Stimulated activated CD8-positive, alpha-beta memory T cell treated with anti-CD3 and anti-CD28 coated beads, Interleukin-15, amount 100 ng/mL, for 24 hours (primary cell): ENCODE results near the gene WNT7A.

Experiments used
- DNase-seq: peaks from one replicate; pipeline ENCODE4 v3.0.0-alpha.2; 2020; ENCODE audit warnings: low read depth

WNT7A gene

DNA sequence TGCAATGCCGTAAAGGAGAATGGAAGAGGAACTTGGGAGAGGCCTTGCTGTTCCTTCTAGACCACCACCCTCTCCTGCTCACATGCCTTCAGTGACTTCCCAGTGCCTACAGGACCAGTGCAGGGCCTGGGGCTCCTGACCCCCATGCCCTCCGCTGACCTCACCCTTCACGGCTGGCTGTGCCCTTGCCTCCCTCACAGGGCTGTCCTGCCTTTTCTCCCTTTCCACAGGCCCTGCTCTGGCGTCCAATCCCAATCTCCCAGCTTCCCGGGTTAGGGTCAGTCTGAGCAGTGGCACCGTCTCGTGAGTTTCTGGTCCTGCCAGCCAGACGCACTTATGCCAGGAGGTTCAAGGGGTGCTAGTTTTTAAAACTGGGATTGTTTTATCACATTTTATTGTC lies 110.4 kb downstream of the WNT7A start:
- DNase-seq = no peak

DNA sequence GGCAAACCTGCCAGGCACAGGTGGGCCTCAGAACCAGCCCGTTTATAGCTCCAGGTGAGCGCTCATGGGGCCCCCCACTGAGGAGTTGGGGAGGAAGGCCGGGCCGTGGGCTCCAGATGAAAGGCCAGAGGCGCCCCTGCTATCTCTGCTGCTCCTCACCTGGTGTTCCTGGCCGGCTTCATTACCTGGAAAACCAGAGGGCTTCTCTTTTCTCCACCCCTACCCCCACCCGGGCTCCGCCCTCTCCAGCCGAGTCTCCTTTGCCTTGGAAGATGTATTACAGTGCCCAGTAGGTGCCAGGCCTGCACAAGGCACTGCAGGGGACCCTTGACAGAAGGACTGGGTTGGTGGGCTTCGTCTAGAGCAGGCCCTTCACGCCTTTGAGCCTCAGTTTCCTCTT lies 111.4 kb downstream of the WNT7A start:
- no peak for DNase-seq

DNA sequence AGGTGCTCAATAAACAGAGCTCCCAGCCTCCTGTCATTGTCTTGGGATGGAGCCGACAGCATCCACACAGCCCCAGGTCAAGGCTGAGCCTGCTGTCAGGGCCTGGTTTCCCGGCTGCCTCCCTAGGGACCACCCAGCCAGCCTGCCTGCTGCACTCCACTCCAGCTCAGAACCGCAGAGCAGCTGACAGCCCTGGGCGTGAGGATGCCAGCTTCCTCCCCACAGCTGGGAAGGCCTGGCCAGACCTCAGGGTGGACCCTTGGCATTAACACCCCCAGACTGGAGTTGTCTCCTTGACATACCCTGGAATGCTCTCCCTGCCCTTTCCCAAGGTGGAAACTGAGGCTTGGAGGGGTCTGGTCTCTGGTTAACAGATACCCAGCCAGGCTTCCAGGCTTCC lies 112.0 kb downstream of the WNT7A start:
- DNase-seq = no peak

DNA sequence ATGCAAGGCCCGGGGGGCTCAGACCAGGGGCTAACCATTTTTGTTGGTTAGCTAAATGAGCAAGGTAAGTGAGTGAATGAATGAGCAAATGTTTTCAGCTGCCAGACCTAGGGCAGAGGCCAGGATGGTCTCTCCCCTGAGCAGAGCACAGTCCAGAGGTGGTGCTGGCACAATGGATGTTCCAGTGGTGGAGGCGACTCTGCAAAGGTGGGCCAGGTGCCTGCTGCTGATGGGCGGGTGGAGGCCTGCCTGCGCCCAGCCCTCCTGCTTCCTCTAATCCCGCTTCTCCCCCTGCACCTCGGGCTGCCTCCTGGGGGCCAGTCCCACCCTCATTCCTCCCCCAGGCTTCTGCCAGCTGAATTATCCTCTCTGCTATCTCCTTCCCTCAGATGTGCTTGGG lies 112.8 kb downstream of the WNT7A start:
- no peak for DNase-seq
